HPDE6-E6E7 (cell line): ENCODE results near the gene DNAJB8.

Experiments
- DNase-seq: peaks from one replicate; pipeline ENCODE4 v3.0.0; 2011; ENCODE audit warnings: missing footprints; ENCODE audit errors: extremely low spot score

DNAJB8 gene

GRCh38 chr3:128483657-128484403 lies 17.1 kb upstream of the DNAJB8 start:
- DNase-seq, result no peak

GRCh38 chr3:128482666-128483656 lies 16.3 kb upstream of the DNAJB8 start:
- no peak for DNase-seq

- no peak for DNase-seq
Measured at GRCh38 chr3:128482175-128482574, 15.5 kb upstream of the DNAJB8 start.

GRCh38 chr3:128481438-128481942 lies 14.8 kb upstream of the DNAJB8 start:
- DNase-seq, result no peak

- no peak for DNase-seq
Measured at GRCh38 chr3:128480717-128481437, 14.2 kb upstream of the DNAJB8 start.

GRCh38 chr3:128480278-128480677 lies 13.6 kb upstream of the DNAJB8 start:
- no peak for DNase-seq

- no peak for DNase-seq
Measured at GRCh38 chr3:128479558-128480086, 12.9 kb upstream of the DNAJB8 start.

GRCh38 chr3:128478576-128479506 lies 12.2 kb upstream of the DNAJB8 start:
- no peak for DNase-seq

- no peak for DNase-seq
Measured at GRCh38 chr3:128476659-128477058, 10.0 kb upstream of the DNAJB8 start.

GRCh38 chr3:128475355-128475754 lies 8.7 kb upstream of the DNAJB8 start:
- no peak for DNase-seq

- DNase-seq, result no peak
Measured at GRCh38 chr3:128473737-128474136, 7.0 kb upstream of the DNAJB8 start.

GRCh38 chr3:128473180-128473519 lies 6.5 kb upstream of the DNAJB8 start:
- no peak for DNase-seq

GRCh38 chr3:128472449-128473179 lies 5.9 kb upstream of the DNAJB8 start:
- no peak for DNase-seq

- no peak for DNase-seq
Measured at GRCh38 chr3:128471720-128472119, 5.0 kb upstream of the DNAJB8 start.

GRCh38 chr3:128471110-128471509 lies 4.4 kb upstream of the DNAJB8 start:
- DNase-seq, result no peak

- DNase-seq, result no peak
Measured at GRCh38 chr3:128470134-128470899, 3.6 kb upstream of the DNAJB8 start.

GRCh38 chr3:128469556-128469955 lies 2.9 kb upstream of the DNAJB8 start:
- no peak for DNase-seq

- no peak for DNase-seq
Measured at GRCh38 chr3:128468791-128469527, 2.3 kb upstream of the DNAJB8 start.
